ENCODE results near the gene COL15A1. TPM values are rescaled to one million over a fixed set of nuclear protein-coding genes. Genes with fewer than 3 reads are reported as not detected.

Gene COL15A1
- total RNA-seq, 1 donor from 2014 or later, result 47.2 TPM

DNA sequence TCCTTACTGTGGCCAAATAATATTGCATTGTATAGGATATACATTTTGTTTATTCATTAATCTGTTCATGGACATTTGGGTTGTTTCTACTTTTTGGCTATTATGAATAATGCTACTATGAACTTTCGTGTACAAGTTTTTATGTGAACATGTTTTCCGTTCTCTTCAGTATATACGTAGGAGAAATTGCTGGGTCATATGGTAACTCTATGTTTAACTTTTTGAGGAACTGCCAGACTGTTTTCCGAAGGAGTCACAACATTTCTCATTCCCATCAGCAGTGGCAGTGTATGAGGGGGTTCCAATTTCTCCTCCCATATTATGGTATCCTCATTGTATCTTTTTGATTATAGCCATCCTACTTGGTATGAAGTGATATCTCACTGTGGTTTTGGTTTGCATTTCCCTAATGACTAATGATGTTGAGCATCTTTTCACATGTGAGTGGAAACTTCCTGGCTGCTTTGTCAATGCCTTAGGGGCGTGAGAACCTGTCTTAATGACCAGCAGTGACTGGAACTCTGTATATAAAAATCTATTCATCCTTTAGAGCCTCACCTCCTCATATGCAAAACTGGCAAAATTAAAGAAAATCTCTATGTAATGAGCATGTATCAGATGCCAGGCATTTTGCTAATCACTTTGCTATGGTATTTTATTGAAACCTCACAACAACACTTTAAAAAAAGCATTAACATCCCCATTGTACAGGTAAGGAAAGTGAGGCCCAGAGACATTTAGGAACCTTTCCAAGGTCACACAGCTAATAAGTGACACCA is 113.4 kb downstream of the COL15A1 start:
- intact Hi-C loops (cut with micrococcal nuclease), result no loop called here
- ATAC-seq (no peak), DNase-seq (no peak)

DNA sequence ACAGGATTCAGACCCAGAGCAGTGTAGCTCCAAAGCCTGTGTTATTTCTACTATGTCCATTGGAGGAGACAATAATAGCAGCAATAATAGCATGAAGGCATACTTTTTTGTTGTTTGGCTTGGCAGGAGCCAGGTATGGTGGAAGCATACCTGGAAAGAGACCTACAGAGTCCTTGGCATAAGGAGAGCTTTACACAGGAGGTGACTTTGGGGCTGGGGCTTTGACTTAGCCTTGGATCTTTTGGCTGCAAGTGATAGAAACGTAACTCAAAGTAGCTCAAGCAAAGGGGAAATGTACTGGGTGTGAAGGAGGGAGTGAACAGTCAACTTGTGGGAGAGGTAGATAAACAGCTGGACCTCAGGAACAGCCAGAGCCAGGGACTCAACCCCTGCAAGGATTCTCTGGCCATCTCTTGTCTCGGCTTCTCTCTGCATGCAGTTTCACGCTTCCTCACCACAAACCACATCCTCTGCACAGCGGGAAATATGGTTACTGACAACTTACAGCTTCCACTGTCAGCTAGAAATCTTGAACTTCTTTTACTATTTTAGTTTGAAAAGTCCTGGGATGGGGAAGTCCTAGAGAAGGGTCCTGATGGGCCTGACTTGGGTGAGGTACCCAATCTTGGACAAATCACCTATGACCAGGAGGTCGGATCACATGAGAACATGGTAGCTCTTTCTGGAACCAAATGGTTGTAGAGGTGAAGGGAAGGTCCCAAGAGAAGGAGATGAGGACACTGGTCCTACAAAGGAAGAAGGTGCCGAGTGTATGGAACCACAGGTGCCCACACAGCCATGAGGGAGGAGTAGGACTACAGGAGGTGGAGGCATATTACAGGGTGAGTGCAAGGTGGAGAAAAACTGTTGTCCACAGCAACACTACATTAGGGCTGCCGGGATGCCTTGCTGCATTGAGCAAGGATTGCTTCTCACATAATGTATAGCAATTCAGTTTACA is 114.2 kb downstream of the COL15A1 start:
- DNase-seq (no peak), ATAC-seq (peak; percentile 67)
- intact Hi-C loops (cut with micrococcal nuclease), result no loop called here

DNA sequence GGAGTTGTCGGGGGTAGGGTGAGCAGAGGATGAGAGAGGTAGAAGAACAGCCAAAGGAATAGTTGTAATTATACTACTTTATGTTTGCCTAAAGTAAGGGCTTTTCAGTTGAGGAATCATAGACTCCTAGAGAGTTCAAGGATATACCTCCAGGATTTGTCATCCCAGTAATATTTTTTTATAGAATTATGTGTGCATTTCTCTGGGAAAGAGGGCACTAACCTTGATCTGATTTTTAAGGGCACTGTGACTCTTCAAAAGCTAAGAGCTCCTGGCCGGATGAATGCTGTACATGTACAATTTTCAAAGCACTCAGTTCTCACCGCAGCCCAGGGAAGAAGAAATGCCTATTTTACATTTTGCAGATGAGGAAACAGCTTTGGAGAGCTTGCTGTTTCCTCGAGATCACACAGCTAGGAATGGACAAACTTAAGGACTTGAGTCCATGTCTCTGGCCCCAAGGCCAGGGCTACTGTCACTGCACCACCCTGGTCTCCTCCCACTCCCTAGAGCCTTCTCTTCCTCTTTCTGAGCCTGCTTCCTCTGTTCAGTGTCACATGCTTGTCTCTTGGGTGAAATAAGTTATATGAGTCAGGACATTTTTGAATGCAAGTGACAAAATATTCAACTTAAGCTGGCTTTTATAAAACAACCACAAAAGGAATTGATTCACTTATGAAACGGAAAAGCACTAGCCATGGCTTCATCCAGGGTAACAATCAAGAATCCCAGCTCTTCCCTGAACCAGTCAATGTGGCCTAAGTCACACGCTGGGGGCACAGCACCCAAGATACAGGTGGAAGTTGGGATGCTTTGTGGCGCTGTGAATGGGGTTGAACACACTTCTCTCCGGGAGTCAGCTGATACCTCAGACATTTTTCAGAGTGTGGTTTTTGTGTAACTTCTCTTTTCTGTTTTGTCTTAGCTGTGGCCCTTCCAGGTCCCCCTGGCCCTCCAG is 115.5 kb downstream of the COL15A1 start:
- no peak for DNase-seq
- intact Hi-C loops (cut with micrococcal nuclease), result no loop called here
- peak; percentile 85 for ATAC-seq

DNA sequence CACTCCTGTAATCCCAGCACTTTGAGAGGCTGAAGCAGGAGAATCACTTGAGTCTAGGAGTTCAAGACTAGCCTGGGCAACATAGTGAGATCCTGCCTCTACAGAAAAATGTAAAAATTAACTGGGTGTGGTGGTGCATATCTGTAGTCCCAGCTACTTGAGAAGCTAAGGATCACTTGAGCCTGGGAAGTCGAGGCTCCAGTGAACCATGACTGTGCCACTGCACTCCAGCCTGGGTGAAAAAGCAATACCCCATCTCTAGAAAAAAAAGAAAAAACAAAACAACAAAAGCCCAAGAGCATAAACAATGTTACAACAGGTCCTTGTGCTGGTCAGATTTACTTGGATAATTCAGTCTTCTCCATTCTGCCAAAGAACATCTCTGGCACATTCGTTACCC is 116.9 kb downstream of the COL15A1 start:
- no peak for DNase-seq
- intact Hi-C loops (cut with micrococcal nuclease), result no loop called here
- ATAC-seq, result no peak

DNA sequence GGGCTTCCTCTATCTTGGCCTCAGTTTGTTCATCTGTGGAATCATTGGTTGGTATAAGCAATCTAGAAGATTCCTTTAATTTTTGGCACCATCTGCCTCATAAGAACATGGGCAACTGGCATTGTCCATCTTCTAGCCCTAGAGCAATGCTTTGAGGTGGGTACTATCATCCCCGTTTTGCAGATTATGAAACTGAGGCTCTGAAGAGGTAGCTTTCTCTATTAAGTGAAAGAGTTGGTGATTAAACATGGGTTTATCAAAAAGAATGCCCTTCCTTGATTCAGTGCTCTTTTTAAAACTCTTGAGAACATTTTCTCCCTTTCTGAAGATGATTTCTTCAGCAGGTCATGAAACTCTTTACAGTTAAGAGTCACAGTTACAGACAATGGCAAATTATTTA is 118.8 kb downstream of the COL15A1 start:
- ATAC-seq (no peak), DNase-seq (no peak)
- intact Hi-C loops (cut with micrococcal nuclease), result no loop called here

DNA sequence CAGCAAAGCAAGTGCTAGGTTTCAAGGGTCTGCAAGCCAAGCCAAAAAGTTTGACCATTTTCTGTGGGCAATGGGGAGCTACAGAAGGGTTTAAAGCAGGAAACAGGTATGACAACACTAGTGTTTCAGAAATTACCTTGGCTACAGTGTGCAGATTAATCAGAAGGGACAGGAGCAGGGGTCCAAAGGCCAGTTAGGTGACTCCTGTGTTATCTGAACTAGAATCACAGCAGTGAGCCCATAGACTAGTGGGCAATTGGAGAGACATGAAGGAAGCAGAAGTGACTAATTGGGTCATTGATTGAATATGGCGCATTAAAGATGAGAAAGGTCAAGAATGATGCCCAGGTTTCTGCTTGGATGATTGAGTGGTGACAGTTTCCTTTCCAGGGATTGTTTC is 119.8 kb downstream of the COL15A1 start:
- intact Hi-C loops (cut with micrococcal nuclease), result no loop called here
- ATAC-seq, result no peak
- no peak for DNase-seq

DNA sequence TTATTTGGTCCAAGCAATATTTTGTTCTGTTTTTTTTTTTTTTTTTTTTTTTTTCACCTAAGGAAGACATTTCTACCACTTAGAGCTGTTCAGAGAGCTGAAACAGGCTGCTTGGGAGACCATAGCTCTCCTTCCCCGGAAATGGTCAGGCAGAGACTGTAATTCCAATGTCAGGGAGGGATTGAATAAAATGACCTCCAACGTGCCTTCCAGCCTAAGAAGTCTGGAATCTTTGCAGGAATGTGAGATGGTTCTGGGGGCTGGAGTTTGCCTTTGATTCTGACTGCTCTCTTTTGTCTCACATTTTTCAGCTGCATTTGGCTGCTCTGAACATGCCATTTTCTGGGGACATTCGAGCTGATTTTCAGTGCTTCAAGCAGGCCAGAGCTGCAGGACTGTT is 122.9 kb downstream of the COL15A1 start:
- intact Hi-C loops (cut with micrococcal nuclease), result no loop called here
- no peak for ATAC-seq
- no peak for DNase-seq

DNA sequence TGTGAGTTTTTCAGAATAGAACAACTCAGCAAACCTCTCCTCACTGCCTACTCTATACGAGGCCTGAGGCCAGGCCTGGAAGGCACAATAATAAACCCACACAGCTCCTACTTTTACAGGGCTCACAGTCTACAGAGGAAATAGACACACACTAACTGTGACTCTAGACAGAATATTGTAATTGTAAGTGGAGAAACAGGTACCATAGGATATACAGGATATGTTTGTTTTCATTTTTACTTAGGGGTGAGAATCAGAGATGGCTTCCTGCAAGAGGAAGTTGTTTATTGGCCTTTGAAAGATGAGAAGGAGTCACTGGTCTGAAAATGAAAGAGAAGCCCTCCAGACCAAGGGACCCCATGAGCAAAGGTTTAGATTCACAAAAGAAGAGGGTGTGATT is 125.4 kb downstream of the COL15A1 start:
- no peak for DNase-seq
- intact Hi-C loops (cut with micrococcal nuclease), result no loop called here
- ATAC-seq, result no peak

DNA sequence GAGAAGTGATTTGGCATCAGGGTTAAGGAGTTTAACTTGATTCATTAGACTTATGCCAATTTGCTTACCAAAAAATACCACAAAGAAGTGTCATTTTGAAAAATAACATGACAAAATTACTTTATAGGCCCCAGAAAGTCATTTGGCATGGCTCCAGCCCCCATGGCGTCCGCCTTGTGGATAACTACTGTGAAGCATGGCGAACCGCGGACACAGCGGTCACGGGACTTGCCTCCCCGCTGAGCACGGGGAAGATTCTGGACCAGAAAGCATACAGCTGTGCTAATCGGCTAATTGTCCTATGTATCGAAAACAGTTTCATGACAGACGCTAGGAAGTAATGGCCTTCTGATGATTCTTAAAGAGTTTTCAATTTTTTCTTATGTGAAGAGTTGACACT is 125.8 kb downstream of the COL15A1 start:
- ATAC-seq, result no peak
- DNase-seq, result no peak
- intact Hi-C loops (cut with micrococcal nuclease), result no loop called here

DNA sequence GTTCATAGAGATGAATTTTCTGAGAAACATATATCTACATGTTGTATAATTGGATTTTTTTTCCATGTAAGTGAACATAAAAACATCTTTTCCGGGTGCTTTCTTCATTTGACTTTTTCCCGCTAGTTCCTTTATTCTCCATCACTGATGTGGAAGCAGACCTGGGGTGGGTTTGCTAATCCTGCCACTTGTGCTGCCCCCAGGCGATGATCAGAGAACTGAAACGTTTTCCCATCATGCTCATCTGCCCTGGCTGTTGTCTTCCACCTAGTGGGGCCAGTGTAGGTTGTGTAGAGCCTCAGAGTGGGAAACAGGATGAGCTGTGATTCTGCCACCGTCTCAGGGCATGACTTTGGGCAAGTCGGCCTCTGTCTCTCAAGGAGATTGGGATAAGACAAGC is 127.0 kb downstream of the COL15A1 start:
- intact Hi-C loops (cut with micrococcal nuclease), result no loop called here

DNA sequence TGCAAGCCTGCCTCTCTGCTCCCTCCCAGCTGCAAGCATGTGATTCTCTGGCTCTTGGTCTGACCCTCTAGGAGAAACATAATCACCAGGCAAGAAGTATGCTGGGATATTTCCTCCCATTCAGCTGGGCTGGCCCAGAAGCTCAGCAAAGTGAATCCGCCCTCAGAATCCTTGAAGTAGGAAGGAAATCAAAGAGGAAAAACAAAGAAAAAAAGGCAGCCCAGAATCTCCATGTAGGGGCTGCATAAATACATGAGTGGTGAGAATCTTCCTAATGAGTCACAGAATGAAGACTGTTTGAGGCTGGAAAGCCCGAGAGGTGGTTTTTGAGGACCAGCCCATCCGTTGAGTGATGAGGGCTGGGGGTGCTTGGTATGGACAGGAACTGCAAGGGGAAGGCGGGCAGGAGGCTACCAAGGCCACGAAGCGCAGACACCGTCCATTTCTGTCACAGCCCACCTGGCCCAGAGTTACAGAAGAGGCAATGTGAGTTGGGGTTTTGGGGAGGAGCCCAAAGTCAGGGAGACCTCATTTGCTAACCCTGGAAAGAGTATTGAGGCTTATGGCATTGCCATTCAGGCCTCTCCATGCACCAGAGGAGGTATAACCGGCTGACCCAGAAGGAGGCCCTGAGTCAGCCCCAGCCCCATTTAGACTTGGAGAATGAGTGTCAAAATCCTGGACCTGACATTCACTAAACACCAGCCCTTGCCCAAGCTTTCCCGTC is 127.8 kb downstream of the COL15A1 start:
- intact Hi-C loops (cut with micrococcal nuclease), result no loop called here
- DNase-seq, result no peak
- peak; percentile 23 for ATAC-seq

More for the DNA sequence above, 127.0 kb downstream of the COL15A1 start:
- DNase-seq, result no peak
- ATAC-seq, result no peak

DNA sequence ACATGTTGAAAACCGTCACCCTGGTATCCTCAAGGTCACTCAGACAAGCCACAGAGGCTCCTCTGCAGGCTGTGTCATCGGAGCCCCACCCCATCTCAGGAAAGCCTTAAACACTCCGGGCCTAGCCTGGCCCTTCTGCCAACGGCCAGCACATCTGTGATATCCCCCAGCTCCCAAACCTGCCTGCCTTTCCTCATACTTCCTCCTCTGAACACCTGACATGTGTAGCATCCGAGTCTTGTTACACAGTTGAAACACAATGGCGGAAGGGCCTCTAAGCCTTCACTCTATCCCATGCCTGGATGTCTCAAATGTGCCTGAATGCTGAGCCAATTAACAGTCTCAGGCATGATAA is 128.3 kb downstream of the COL15A1 start:
- DNase-seq (no peak), ATAC-seq (peak; percentile 15)
- intact Hi-C loops (cut with micrococcal nuclease), result no loop called here

DNA sequence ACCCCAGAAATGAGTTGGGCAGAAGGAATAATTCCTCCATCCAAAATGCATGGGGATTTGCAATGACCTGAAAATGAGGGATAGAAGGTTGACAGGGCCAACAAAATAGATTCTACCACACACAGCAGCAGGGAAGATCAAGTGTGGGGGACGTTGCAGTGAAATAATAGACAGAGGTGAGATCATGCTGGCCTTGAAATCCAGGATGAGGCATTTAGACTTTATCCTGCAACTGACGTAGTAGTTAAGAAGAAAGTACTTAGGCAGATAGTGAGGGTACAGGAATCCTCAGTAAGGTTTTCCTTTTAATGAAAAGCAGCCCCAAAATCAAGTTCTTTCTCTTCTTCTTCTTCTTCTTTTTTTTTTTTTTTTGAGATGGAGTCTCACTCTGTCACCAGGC is 129.6 kb downstream of the COL15A1 start:
- intact Hi-C loops (cut with micrococcal nuclease), result no loop called here
- DNase-seq (no peak), ATAC-seq (no peak)

DNA sequence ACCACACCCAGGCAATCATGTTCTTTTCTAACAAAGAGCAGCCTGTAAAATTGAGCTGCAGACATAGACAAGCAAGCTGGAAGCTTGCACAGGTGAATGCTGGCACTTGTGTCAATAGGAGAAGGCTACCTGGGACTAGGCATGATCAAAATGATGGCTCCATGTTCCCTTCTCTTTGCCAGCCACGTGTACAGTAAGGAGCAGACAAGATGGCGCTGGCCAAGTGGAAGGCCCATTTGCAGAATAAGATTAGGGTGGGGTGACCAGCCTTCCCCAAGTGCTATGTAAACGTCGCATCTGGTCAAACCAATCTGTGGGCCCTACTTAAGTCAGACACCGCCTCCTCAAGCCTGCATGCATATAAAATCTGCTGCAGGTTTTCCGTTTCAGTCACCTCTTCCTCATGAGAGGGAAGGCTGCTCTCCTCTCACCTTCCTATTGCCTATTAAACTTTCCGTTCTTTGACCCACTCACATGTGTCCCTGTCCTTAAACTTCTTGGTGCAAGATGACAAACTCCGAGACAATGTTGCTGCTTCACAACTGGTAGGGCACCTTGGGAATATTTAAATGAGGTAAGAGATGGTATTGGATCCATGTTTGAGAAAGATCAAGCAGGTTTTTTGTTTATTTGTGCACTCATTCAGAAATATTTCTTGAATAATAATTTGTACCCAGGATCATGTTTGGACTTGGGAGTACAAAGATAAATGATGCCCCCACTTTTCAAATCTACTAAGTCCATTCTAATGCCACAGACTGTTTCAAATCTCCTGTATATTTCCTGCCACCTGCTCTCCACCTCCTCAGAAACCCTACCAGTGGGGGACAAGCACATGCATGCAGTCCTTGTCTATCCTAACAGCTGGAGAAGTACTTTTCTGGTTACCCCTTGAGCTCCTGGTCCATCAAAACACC is 130.5 kb downstream of the COL15A1 start:
- intact Hi-C loops (cut with micrococcal nuclease), result no loop called here
- DNase-seq, result no peak
- no peak for ATAC-seq

DNA sequence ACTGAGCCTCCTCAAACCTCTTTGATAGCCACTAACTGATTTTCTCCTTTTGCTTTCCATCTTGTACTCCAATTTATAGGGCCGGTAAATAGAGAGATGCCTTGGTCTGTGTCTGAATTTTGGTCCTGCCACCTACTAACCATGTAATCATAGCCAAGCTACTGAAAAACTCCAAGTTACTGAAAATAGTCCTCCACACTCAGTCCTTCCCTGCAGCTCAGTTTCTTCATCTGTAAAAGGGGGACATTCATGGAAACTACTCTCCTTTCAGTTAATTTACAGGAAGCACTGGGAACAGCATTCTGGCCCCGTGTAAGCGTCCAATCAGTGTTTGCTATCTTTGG is 131.2 kb downstream of the COL15A1 start:
- ATAC-seq (no peak), DNase-seq (no peak)
- intact Hi-C loops (cut with micrococcal nuclease), result no loop called here

DNA sequence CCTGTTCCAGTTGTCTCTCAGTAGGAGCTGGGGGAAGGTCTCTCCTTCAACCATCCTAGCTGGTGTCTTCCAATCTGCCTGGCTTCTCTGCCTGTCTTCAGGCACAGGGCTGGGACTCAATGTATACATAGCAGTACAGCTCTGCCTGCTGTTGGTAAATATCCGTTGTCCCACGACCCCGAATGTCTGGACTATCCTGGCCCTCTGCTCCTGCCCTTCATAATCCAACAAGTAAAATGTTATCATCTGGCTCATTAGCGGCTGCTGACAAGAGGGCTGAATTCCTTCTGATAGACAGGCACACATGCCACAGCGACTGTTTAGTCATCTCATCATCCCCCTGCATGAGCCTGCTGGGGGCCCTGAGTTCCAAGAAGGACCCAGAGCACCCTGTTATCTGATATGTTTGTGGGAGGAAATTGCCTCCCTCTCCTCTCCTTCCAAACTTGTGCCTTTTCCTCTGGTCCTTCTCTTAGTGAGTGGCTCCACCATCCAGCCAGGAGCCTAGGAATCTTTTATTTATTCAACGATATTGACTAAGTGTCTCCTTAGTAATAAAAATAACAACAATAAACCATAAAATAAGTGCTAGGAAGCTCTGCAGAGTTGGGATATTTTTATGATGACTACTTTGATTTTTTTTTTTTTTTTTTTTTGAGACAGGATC is 131.7 kb downstream of the COL15A1 start:
- no peak for DNase-seq
- ATAC-seq, result no peak
- intact Hi-C loops (cut with micrococcal nuclease), result no loop called here

DNA sequence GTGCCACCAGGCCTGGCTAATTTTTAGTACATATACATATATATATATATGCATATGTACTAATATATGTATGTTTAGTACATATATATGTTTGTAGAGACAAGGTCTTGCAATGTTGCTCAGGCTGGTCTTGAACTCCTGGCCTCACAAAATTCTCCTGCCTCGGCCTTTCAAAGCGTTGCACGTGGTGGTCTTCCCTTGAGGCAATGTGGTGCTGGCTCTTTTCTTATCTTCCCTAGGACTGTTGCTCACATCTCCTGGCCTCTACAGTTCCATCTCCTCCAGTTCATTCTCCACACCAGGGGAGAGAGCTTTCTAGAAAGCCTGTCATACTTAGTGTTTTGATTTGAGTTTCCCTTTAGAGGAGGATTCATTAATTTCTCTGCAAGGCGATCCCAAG is 132.3 kb downstream of the COL15A1 start:
- DNase-seq, result no peak
- no peak for ATAC-seq
- intact Hi-C loops (cut with micrococcal nuclease), result no loop called here

Data from left ventricle myocardium superior (tissue), 1 donor.